MG63 (cell line): ENCODE results near the gene MYO7B. TPM values are rescaled to one million over a fixed set of nuclear protein-coding genes. Genes with fewer than 3 reads are reported as not detected.

Experiments used
- DNase-seq: peaks from one replicate; pipeline ENCODE4 v3.0.0-alpha.2; 2020
- H3K27me3 ChIP-seq: fragments of 250-450 bp; sonication (Bioruptor Pico); 2 replicates; pipeline ENCODE4 v1.5.1; 2020; ENCODE audit warnings: mild to moderate bottlenecking, moderate library complexity
- H3K36me3 ChIP-seq: fragments of 250-450 bp; sonication (Bioruptor Pico); 2 replicates; pipeline ENCODE4 v1.5.1; 2020; ENCODE audit warnings: mild to moderate bottlenecking, moderate library complexity
- H3K4me3 ChIP-seq: fragments of 250-450 bp; sonication (Bioruptor Pico); 2 replicates; pipeline ENCODE4 v1.5.1; 2020; ENCODE audit warnings: mild to moderate bottlenecking, moderate library complexity
- H3K9me3 ChIP-seq: fragments of 250-450 bp; sonication (Bioruptor Pico); 2 replicates; pipeline ENCODE4 v1.5.1; 2020; ENCODE audit warnings: mild to moderate bottlenecking, moderate library complexity
- total RNA-seq: library from RNA; depleted of rRNA; stranded (reverse); fragments of >200 nt; shearing (Covaris generic); gene quantifications from 2 replicates; pipeline ENCODE4 v1.2.3, GENCODE V29; 2014; ENCODE audit warnings: low replicate concordance

Gene MYO7B
- total RNA-seq, 1 experiment from 2014 or later = 0.89 TPM

- DNase-seq = no peak
- Histone ChIP-seq H3K36me3 (no peaks in the 10 kb centered on the region), H3K9me3 (no peaks in the 10 kb centered on the region), H3K27me3 (no peaks in the 10 kb centered on the region), H3K4me3 (no peak overlapping the region)
These were observed 94.8 kb downstream of the MYO7B start for GRCh38 chr2:127630096-127630863.

- no peak for DNase-seq
- no peak overlapping the region for H3K4me3 ChIP-seq
- no peaks in the 10 kb centered on the region for H3K36me3 ChIP-seq
- no peaks in the 10 kb centered on the region for H3K27me3 ChIP-seq
- no peaks in the 10 kb centered on the region for H3K9me3 ChIP-seq
These were observed 95.5 kb downstream of the MYO7B start for GRCh38 chr2:127630864-127631540.

GRCh38 chr2:127631541-127631996 lies 96.1 kb downstream of the MYO7B start:
- H3K4me3 ChIP-seq = no peak overlapping the region
- H3K27me3 ChIP-seq = no peaks in the 10 kb centered on the region
- no peaks in the 10 kb centered on the region for H3K9me3 ChIP-seq
- DNase-seq = no peak
- no peaks in the 10 kb centered on the region for H3K36me3 ChIP-seq

- Histone ChIP-seq H3K9me3 (no peaks in the 10 kb centered on the region), H3K36me3 (no peaks in the 10 kb centered on the region), H3K4me3 (no peak overlapping the region), H3K27me3 (no peaks in the 10 kb centered on the region)
- DNase-seq = no peak
These were observed 96.6 kb downstream of the MYO7B start for GRCh38 chr2:127631997-127632581.

DNA sequence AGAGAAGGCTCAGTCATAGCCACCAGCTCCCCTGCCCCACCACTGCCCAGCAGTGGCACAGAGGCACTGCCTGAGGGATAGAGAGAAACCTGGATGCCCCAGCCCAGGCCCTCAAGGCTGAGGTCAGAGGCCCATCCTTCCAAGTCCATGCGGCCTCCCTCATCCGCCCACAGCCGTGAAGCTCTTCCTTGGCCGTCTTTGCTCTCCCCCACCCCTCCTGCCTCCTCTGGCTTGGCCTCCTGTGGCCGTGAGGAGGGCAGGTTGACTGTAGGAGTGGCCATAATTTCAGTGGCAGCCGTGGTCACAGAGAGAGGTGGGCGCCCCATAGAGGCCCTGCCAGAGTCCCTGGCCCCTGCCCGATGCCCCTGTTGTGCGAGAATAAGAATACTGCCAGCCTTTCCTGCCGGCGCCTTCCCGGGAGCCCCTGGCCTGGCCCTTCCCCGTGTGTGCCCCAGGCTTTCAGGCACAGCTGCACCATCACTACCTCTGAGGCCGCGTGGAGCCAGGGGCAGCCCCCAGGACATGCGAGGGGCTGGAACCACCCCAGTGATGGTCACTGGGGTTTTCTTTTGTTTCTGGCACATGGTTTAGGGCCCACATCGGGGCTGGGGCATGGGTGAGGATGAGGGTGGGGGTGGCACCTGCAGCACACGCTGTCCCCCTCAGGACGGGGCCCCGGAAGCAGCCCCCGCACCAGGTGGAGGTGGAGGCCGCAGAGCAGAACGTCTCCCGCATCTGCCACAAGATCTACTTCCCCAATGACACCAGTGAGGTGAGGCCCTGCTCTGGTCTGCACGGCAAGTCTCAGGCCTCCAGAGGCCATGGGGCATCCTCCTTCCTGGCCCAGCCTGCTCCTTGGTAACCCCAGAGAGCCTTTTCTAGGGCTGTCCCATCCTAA lies 97.4 kb downstream of the MYO7B start:
- Histone ChIP-seq H3K4me3 (no peak overlapping the region), H3K27me3 (no peaks in the 10 kb centered on the region), H3K36me3 (no peaks in the 10 kb centered on the region), H3K9me3 (no peaks in the 10 kb centered on the region)
- DNase-seq = no peak

- H3K36me3 ChIP-seq = no peaks in the 10 kb centered on the region
- no peak for DNase-seq
- H3K27me3 ChIP-seq = no peaks in the 10 kb centered on the region
- H3K4me3 ChIP-seq = no peak overlapping the region
- H3K9me3 ChIP-seq = no peaks in the 10 kb centered on the region
These were observed 98.1 kb downstream of the MYO7B start for GRCh38 chr2:127633556-127634065.

GRCh38 chr2:127634066-127634617 lies 98.7 kb downstream of the MYO7B start:
- DNase-seq = peak; percentile 21
- Histone ChIP-seq H3K36me3 (no peaks in the 10 kb centered on the region), H3K9me3 (no peaks in the 10 kb centered on the region), H3K27me3 (no peaks in the 10 kb centered on the region), H3K4me3 (no peak overlapping the region)

GRCh38 chr2:127634626-127635379 lies 99.3 kb downstream of the MYO7B start:
- no peak for DNase-seq
- H3K4me3 ChIP-seq = no peak overlapping the region

DNA sequence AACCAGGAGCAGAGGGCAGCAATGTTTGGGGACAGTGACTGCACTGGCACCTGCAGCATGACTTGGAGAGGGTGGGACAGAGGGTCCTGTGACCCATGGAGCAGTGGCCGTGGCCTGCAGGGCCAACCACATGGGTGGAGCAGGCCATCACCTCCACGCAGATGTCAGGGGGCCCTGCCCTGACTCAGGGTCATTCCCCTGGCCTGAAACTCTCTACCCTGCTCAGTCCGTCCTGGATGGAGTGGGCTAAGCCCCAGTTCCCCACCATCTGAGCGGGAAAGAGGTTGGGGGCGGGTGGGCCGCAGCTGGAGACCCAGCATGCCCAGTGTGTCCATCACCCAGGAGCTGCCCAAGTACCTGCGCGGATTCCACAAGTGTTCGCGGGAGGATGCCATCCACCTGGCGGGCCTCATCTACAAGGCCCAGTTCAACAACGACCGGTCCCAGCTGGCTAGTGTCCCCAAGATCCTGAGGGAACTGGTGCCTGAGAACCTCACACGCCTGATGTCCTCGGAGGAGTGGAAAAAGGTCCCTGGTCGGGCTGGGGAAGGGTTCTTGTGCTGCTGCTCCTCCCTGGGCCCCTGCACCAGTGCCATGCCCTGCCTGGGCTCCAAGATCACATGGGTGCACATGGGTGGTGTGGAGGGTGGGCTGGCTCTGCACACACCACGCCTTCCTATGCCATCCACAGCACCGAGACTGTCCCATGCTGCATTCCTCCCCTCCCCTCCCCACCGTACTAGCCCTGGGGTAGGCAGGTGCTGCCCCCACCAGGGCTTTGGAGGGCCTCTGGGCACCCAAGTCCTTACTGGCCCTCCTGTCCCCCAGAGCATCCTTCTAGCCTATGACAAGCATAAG lies 100.1 kb downstream of the MYO7B start:
- Histone ChIP-seq H3K36me3 (no peaks in the 10 kb centered on the region), H3K9me3 (no peaks in the 10 kb centered on the region), H3K4me3 (no peak overlapping the region), H3K27me3 (no peaks in the 10 kb centered on the region)
- DNase-seq = no peak

More at GRCh38 chr2:127634626-127635379, 99.3 kb downstream of the MYO7B start:
- H3K27me3 ChIP-seq = no peaks in the 10 kb centered on the region
- no peaks in the 10 kb centered on the region for H3K9me3 ChIP-seq
- no peaks in the 10 kb centered on the region for H3K36me3 ChIP-seq

DNA sequence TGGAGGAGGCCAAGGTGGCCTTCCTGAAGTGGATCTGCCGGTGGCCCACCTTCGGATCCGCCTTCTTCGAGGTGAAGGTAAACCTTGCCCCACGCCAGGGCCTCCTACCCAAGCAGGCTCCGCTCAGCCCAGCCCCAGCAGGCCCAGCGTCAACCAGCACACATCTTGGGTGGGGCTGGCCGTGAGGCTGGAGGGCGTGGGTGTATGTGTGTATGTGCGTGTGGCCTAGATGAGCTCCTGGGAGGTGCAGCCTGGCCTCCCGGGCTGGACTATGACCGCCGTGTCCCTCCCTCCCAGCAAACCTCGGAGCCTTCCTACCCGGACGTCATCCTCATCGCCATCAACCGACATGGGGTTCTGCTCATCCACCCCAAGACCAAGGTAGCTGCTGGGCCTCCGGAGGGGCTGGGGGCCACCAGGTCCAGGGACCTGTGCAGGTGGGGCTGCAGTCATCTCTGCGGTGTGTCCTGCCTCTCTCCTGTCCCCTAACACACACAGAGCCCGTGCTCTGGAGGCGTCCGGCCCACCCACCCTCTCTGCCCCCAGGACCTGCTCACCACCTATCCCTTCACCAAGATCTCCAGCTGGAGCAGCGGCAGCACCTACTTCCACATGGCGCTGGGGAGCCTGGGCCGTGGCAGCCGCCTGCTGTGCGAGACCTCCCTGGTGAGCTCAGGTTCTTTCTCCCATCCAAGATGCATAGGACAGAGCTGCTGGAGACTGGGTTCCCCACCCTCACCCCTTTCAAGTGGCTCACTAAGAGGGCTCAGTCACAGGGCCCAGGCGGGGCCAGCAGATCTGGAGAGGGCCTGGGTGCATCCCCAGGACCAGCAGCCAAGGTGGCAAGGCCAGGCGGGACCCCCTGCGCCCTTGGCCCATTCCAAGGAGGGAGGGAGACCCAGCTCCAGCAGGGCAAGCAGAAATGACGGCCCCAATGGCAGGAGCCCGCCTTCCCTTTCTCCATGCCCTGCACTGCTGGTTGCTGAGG lies 101.1 kb downstream of the MYO7B start:
- no peak for DNase-seq
- H3K4me3 ChIP-seq = no peak overlapping the region
- no peaks in the 10 kb centered on the region for H3K36me3 ChIP-seq
- H3K27me3 ChIP-seq = no peaks in the 10 kb centered on the region
- no peaks in the 10 kb centered on the region for H3K9me3 ChIP-seq

- no peaks in the 10 kb centered on the region for H3K9me3 ChIP-seq
- DNase-seq = no peak
- H3K36me3 ChIP-seq = no peaks in the 10 kb centered on the region
- no peaks in the 10 kb centered on the region for H3K27me3 ChIP-seq
- no peak overlapping the region for H3K4me3 ChIP-seq
These were observed 101.8 kb downstream of the MYO7B start for GRCh38 chr2:127637236-127637630.

GRCh38 chr2:127637725-127638252 lies 102.3 kb downstream of the MYO7B start:
- Histone ChIP-seq H3K27me3 (no peaks in the 10 kb centered on the region), H3K4me3 (no peak overlapping the region), H3K36me3 (no peaks in the 10 kb centered on the region), H3K9me3 (no peaks in the 10 kb centered on the region)
- DNase-seq = peak; percentile 81

- no peaks in the 10 kb centered on the region for H3K9me3 ChIP-seq
- H3K36me3 ChIP-seq = no peaks in the 10 kb centered on the region
- DNase-seq = no peak
- no peaks in the 10 kb centered on the region for H3K27me3 ChIP-seq
- no peak overlapping the region for H3K4me3 ChIP-seq
These were observed 103.1 kb downstream of the MYO7B start for GRCh38 chr2:127638361-127639110.
